KMS-11 (cell line): ENCODE results near the gene MAST3.
"Not testable (repeated sequence)": the region's sequence is repeated elsewhere in the genome, so short reads cannot be mapped to it uniquely, and the experiment has no call there.

ENCODE experiments used
- H2AFZ ChIP-seq: fragments of 200-600 bp; sonication (generic); 2 replicates; pipeline ENCODE4 v1.6.1; 2016; ENCODE audit warnings: antibody characterized with exemption, mixed run types, low read depth
- H3K27ac ChIP-seq: fragments of 200-600 bp; sonication (generic); 2 replicates; pipeline ENCODE4 v1.6.1; 2016; ENCODE audit warnings: mild to moderate bottlenecking, mixed run types
- H3K27me3 ChIP-seq: fragments of 200-600 bp; sonication (generic); 2 replicates; pipeline ENCODE4 v1.6.1; 2017; ENCODE audit warnings: mild to moderate bottlenecking, low read depth, mixed run types, moderate library complexity; ENCODE audit not compliant: insufficient read depth
- H3K36me3 ChIP-seq: fragments of 200-600 bp; sonication (generic); 2 replicates; pipeline ENCODE4 v1.6.1; 2017; ENCODE audit warnings: mild to moderate bottlenecking, mixed run types; ENCODE audit not compliant: insufficient read depth
- H3K4me1 ChIP-seq: fragments of 200-600 bp; sonication (generic); 2 replicates; pipeline ENCODE4 v1.6.1; 2016; ENCODE audit warnings: mild to moderate bottlenecking, low read depth, mixed run types; ENCODE audit not compliant: poor library complexity, severe bottlenecking
- H3K4me2 ChIP-seq: fragments of 200-600 bp; sonication (generic); 2 replicates; pipeline ENCODE4 v1.7.0; 2016; ENCODE audit warnings: mild to moderate bottlenecking, mixed run types
- H3K4me3 ChIP-seq: fragments of 200-600 bp; sonication (generic); IDR thresholded peaks from 2 replicates; pipeline ENCODE4 v1.6.1; 2017; ENCODE audit warnings: low read depth, low read length, mixed read lengths; ENCODE audit not compliant: insufficient read depth
- H3K79me2 ChIP-seq: fragments of 200-600 bp; sonication (generic); 2 replicates; pipeline ENCODE4 v1.6.1; 2016; ENCODE audit warnings: low read depth, mixed run types; ENCODE audit not compliant: insufficient read depth
- H3K9ac ChIP-seq: fragments of 200-600 bp; sonication (generic); 2 replicates; pipeline ENCODE4 v1.6.1; 2016; ENCODE audit warnings: mild to moderate bottlenecking, mixed run types
- H4K20me1 ChIP-seq: fragments of 200-600 bp; sonication (generic); 2 replicates; pipeline ENCODE4 v1.6.1; 2016; ENCODE audit warnings: mild to moderate bottlenecking, mixed run types; ENCODE audit not compliant: insufficient read depth
- CTCF ChIP-seq: fragments of 200-600 bp; sonication (generic); conservative IDR thresholded peaks from 2 replicates; pipeline ENCODE4 v1.6.1; 2017; ENCODE audit warnings: low read depth, mild to moderate bottlenecking, antibody characterized with exemption, low read length, moderate library complexity, mixed read lengths

MAST3 gene

GRCh38 chr19:18074192-18074591 is 23.4 kb upstream of the MAST3 start:
- Histone ChIP-seq H4K20me1 (no peaks in the 10 kb centered on the region), H3K4me2 (no peak overlapping the region), H3K27me3 (no peaks in the 10 kb centered on the region), H3K9ac (no peak overlapping the region), H2AFZ (no peak overlapping the region), H3K4me3 (no peak overlapping the region), H3K36me3 (no peaks in the 10 kb centered on the region), H3K27ac (no peak overlapping the region), H3K4me1 (no peaks in the 10 kb centered on the region), H3K79me2 (no peaks in the 10 kb centered on the region)
- no peak for TF ChIP-seq CTCF

GRCh38 chr19:18083929-18084684 is 13.5 kb upstream of the MAST3 start:
- no peak for TF ChIP-seq CTCF

GRCh38 chr19:18085702-18086457 is 11.7 kb upstream of the MAST3 start:
- H2AFZ ChIP-seq: peak overlapping the region; percentile 100
- H4K20me1 ChIP-seq: no peaks in the 10 kb centered on the region
- no peak for TF ChIP-seq CTCF
- no peaks in the 10 kb centered on the region for H3K79me2 ChIP-seq
- peaks cover 10% of the 10 kb centered on the region for H3K4me1 ChIP-seq
- H3K27me3 ChIP-seq: no peaks in the 10 kb centered on the region
- peak overlapping the region; percentile 95; the same call in 1 of the 2 replicates for H3K9ac ChIP-seq
- no peaks in the 10 kb centered on the region for H3K36me3 ChIP-seq
- H3K27ac ChIP-seq: no peak overlapping the region
- no peak overlapping the region for H3K4me3 ChIP-seq
- H3K4me2 ChIP-seq: peak overlapping the region; percentile 97

More at GRCh38 chr19:18083929-18084684, 13.5 kb upstream of the MAST3 start:
- Histone ChIP-seq H3K4me1 (peaks cover 10% of the 10 kb centered on the region), H3K79me2 (no peaks in the 10 kb centered on the region), H3K4me2 (no peak overlapping the region), H3K9ac (no peak overlapping the region), H3K4me3 (no peak overlapping the region), H3K27ac (no peak overlapping the region), H2AFZ (no peak overlapping the region), H4K20me1 (no peaks in the 10 kb centered on the region), H3K27me3 (no peaks in the 10 kb centered on the region), H3K36me3 (no peaks in the 10 kb centered on the region)

- Histone ChIP-seq H3K4me2 (peak within 1 kb of the TSS; percentile 97), H3K4me3 (no peak within 1 kb of the TSS), H3K27me3 (no peaks in the 10 kb centered on the region), H2AFZ (peak within 1 kb of the TSS; percentile 100), H3K36me3 (no peaks in the 10 kb centered on the region), H4K20me1 (no peaks in the 10 kb centered on the region), H3K79me2 (no peaks in the 10 kb centered on the region), H3K27ac (peak within 1 kb of the TSS; percentile 80), H3K4me1 (peaks cover 10% of the 10 kb centered on the region), H3K9ac (peak within 1 kb of the TSS; percentile 95)
- TF ChIP-seq CTCF: no peak
Observed at GRCh38 chr19:18086590-18087138, 10.9 kb upstream of the MAST3 start, which contains the start of gene IL12RB1. TSS of gene IL12RB1 (minus strand) at chr19:18086934. CDS start at chr19:18086823, 111 bp downstream.

GRCh38 chr19:18089096-18089541 is 8.5 kb upstream of the MAST3 start:
- H3K27ac ChIP-seq, H3K36me3 ChIP-seq, H3K9ac ChIP-seq, H3K4me3 ChIP-seq, H4K20me1 ChIP-seq, H2AFZ ChIP-seq, H3K4me2 ChIP-seq, H3K27me3 ChIP-seq, H3K79me2 ChIP-seq: not testable (repeated sequence)
- H3K4me1 ChIP-seq: peaks cover 10% of the 10 kb centered on the region
